HepG2 (cell line): ENCODE results near the gene ZFP92. TPM values are rescaled to one million over a fixed set of nuclear protein-coding genes. Genes with fewer than 3 reads are reported as not detected.

Experiments
- ATAC-seq: fragments of 200-7000 bp; cut with Tn5 transposase; 3 replicates; pipeline ENCODE4 v1.9.1; 2020; ENCODE audit warnings: mild to moderate bottlenecking, moderate library complexity
- BruUV-seq: library from RNA; stranded (reverse); fragments of 400-500 nt; replicated peaks from 2 replicates; lab custom pipeline; 2021; lab: Mats Ljungman, UMichigan
- CTCF ChIA-PET: fragments of 300-600 bp; formaldehyde crosslinking; extraction: SDS; loops from one replicate; lab custom pipeline; 2021; ENCODE audit warnings: low total read pairs, inconsistent platforms, low intra/inter-chr PET ratio; lab: Yijun Ruan, JAX
- POLR2A ChIA-PET: fragments of 350-600 bp; sonication (Branson Sonifier 250); formaldehyde crosslinking; loops from one replicate; lab custom pipeline; 2020; ENCODE audit warnings: antibody characterized with exemption, inconsistent platforms; lab: Yijun Ruan, JAX
- DNase-seq: peaks from one replicate; pipeline ENCODE4 v3.0.0-alpha.2; 2015; ENCODE audit warnings: low spot score
- FAIRE-seq: peaks from 3 replicates; lab custom pipeline; 2011; peaks lifted over from hg19 to GRCh38; lab: Jason Lieb, UNC
- H2AFZ ChIP-seq: one replicate; pipeline ENCODE4 v1.6.1; 2011; ENCODE audit warnings: low read length, inconsistent platforms
- H3K27ac ChIP-seq: fragments of 300-600 bp; 3 replicates; pipeline ENCODE4 v1.8.0; 2011; ENCODE audit warnings: mixed run types, mild to moderate bottlenecking, mixed read lengths, low read length, inconsistent platforms; ENCODE audit not compliant: insufficient read depth; ENCODE audit errors: extremely low read length
- H3K27me3 ChIP-seq, 2 experiments: fragments of 200-600 bp in 1 of 2; 2 replicates in 1 of 2; 3 replicates in 1 of 2; pipeline versions ENCODE4 v1.6.0 to v1.8.0; 2011; ENCODE audit warnings: low read length in 2 of 2, mild to moderate bottlenecking in 2 of 2, moderate library complexity in 2 of 2, inconsistent platforms in 1 of 2; ENCODE audit not compliant: insufficient read depth in 2 of 2, control insufficient read depth in 1 of 2
- H3K36me3 ChIP-seq, 2 experiments: fragments of 200-600 bp in 1 of 2; replicated peaks in 1 of 2; 2 replicates in 1 of 2; 3 replicates in 1 of 2; pipeline versions ENCODE4 v1.5.1 to v1.8.0; 2011; ENCODE audit warnings: low read length in 2 of 2, inconsistent platforms in 1 of 2; ENCODE audit not compliant: insufficient read depth in 2 of 2, control insufficient read depth in 1 of 2
- H3K4me1 ChIP-seq: 2 replicates; pipeline ENCODE4 v1.5.1; 2012; ENCODE audit warnings: low read length, inconsistent platforms; ENCODE audit not compliant: insufficient read depth
- H3K4me2 ChIP-seq: 2 replicates; pipeline ENCODE4 v1.6.0; 2011; ENCODE audit warnings: low read depth, low read length, inconsistent platforms
- H3K4me3 ChIP-seq, 3 experiments: fragments of 200-600 bp in 1 of 3; sonication (generic), shearing (Covaris generic) in 1 of 3; replicated peaks in 1 of 3; 2 replicates each; pipeline ENCODE4 v1.5.1; 2011 to 2016; ENCODE audit warnings: low read length in 3 of 3, inconsistent platforms in 2 of 3, low read depth in 2 of 3, mild to moderate bottlenecking in 2 of 3, control low read depth in 1 of 3, mixed read lengths in 1 of 3; ENCODE audit not compliant: insufficient read depth in 1 of 3
- H3K79me2 ChIP-seq: one replicate; pipeline ENCODE4 v1.6.1; 2011; ENCODE audit warnings: low read length, inconsistent platforms; ENCODE audit not compliant: insufficient read depth
- H3K9ac ChIP-seq: 2 replicates; pipeline ENCODE4 v1.6.0; 2011; ENCODE audit warnings: mild to moderate bottlenecking, low read depth, low read length, inconsistent platforms; ENCODE audit not compliant: insufficient read depth
- H3K9me3 ChIP-seq: 2 replicates; pipeline ENCODE4 v1.5.1; 2012; ENCODE audit warnings: mild to moderate bottlenecking, low read length
- H4K20me1 ChIP-seq: 2 replicates; pipeline ENCODE4 v1.6.0; 2011; ENCODE audit warnings: inconsistent platforms, mild to moderate bottlenecking, low read length, moderate library complexity; ENCODE audit not compliant: insufficient read depth
- CAMTA2 ChIP-seq: sonication (generic); formaldehyde crosslinking; IDR thresholded peaks from 2 replicates; pipeline ENCODE4 v1.4.0; 2020; ENCODE audit warnings: mild to moderate bottlenecking, missing genetic modification reagents, borderline replicate concordance
- FOSL2 ChIP-seq: sonication (generic); formaldehyde crosslinking; IDR thresholded peaks from 2 replicates; pipeline ENCODE4 v1.4.0; 2020; ENCODE audit warnings: missing genetic modification reagents
- GABPA ChIP-seq, 2 experiments: IDR thresholded peaks; 2 replicates each; pipeline ENCODE4 v1.6.1; 2011 to 2016; ENCODE audit warnings: low read depth in 2 of 2, low read length in 1 of 2, missing biosample characterization in 1 of 2, missing genetic modification characterization in 1 of 2
- KLF12 ChIP-seq: sonication (generic); formaldehyde crosslinking; IDR thresholded peaks from 2 replicates; pipeline ENCODE4 v1.4.0; 2020; ENCODE audit warnings: missing genetic modification reagents, borderline replicate concordance
- KMT2A ChIP-seq: sonication (generic); formaldehyde crosslinking; IDR thresholded peaks from 2 replicates; pipeline ENCODE4 v1.4.0; 2020; ENCODE audit warnings: missing genetic modification reagents
- PBX2 ChIP-seq: IDR thresholded peaks from 2 replicates; pipeline ENCODE4 v1.6.1; 2016; ENCODE audit warnings: control low read depth
- ZBTB46 ChIP-seq: sonication (generic); formaldehyde crosslinking; IDR thresholded peaks from 2 replicates; pipeline ENCODE4 v1.4.0; 2020; ENCODE audit warnings: mild to moderate bottlenecking, missing genetic modification reagents, borderline replicate concordance
- ZNF343 ChIP-seq: sonication (generic); formaldehyde crosslinking; IDR thresholded peaks from 2 replicates; pipeline ENCODE4 v1.4.0; 2020; ENCODE audit warnings: mild to moderate bottlenecking, missing genetic modification reagents
- ZNF510 ChIP-seq: sonication (generic); formaldehyde crosslinking; IDR thresholded peaks from 2 replicates; pipeline ENCODE4 v1.4.0; 2020; ENCODE audit warnings: low read depth, mild to moderate bottlenecking, missing genetic modification reagents
- ZNF776 ChIP-seq: sonication (generic); formaldehyde crosslinking; IDR thresholded peaks from 2 replicates; pipeline ENCODE4 v1.4.0; 2020; ENCODE audit warnings: mild to moderate bottlenecking, missing genetic modification reagents
- ZNF788 ChIP-seq: sonication (generic); formaldehyde crosslinking; IDR thresholded peaks from 2 replicates; pipeline ENCODE4 v1.5.0; 2020; ENCODE audit warnings: mild to moderate bottlenecking, missing genetic modification reagents, borderline replicate concordance
- ZNF839 ChIP-seq: sonication (generic); formaldehyde crosslinking; IDR thresholded peaks from 2 replicates; pipeline ENCODE4 v1.4.0; 2020; ENCODE audit warnings: missing genetic modification reagents, mild to moderate bottlenecking, borderline replicate concordance
- ZSCAN20 ChIP-seq: sonication (generic); formaldehyde crosslinking; IDR thresholded peaks from 2 replicates; pipeline ENCODE4 v1.4.0; 2020; ENCODE audit warnings: missing genetic modification reagents, mild to moderate bottlenecking, borderline replicate concordance
- WGBS: methylation state at CpG from one replicate; pipeline ENCODE4 v1.1.6; 2017; ENCODE audit warnings: low lambda C conversion rate; 5-methylcytosine and 5-hydroxymethylcytosine counted together
- in situ Hi-C: cut with HindIII; loops from 2 replicates; pipeline ENCODE4 v1.10.0; 2017; ENCODE audit warnings: low pct_unique_long_range_greater_than_20kb; ENCODE audit not compliant: extremely low pct_ligation_motif_present
- intact Hi-C: fragments of 100-400 bp; cut with micrococcal nuclease; formaldehyde crosslinking; loops from one replicate; pipeline ENCODE4 v1.10.0; 2022; ENCODE audit not compliant: unreplicated experiment
- polyA plus RNA-seq, 8 experiments: library from polyadenylated mRNA; depleted of rRNA in 3 of 8; stranded (reverse) in 7 of 8; unstranded in 1 of 8; fragments of >200 nt; fragmentation: Illumina TruSeq in 4 of 8; extraction: Trizol in 4 of 8; gene quantifications; 2 replicates each; pipeline versions ENCODE4 v1.2.1 to v1.2.3, GENCODE V29; 2011 to 2016; ENCODE audit warnings: low read depth in 4 of 8, missing spikeins in 1 of 8, mixed read lengths in 1 of 8; ENCODE audit not compliant: insufficient read depth in 1 of 8
- total RNA-seq, 5 experiments: library from RNA; depleted of rRNA; stranded (reverse); fragments of >200 nt; fragmentation: Illumina TruSeq; extraction: Trizol; gene quantifications; 2 replicates each; pipeline ENCODE4 v1.2.3, GENCODE V29; 2016; ENCODE audit warnings: low read depth in 1 of 5
- TF ChIP-seq, protein P1 (sequence below): sonication (generic); formaldehyde crosslinking; IDR thresholded peaks from 2 replicates; pipeline ENCODE4 v1.9.0; 2022; ENCODE audit warnings: missing genetic modification reagents, mild to moderate bottlenecking, borderline replicate concordance
- TF ChIP-seq, protein P2 (sequence below): IDR thresholded peaks from 2 replicates; pipeline ENCODE4 v1.6.1; 2016; ENCODE audit warnings: missing compliant biosample characterization, missing genetic modification reagents, borderline replicate concordance
- TF ChIP-seq, protein P3 (sequence below): sonication (generic); formaldehyde crosslinking; IDR thresholded peaks from 2 replicates; pipeline ENCODE4 v1.8.1; 2023; ENCODE audit warnings: mild to moderate bottlenecking, moderate library complexity, missing genetic modification reagents
- TF ChIP-seq, protein P4 (sequence below): sonication (generic); formaldehyde crosslinking; IDR thresholded peaks from 2 replicates; pipeline ENCODE4 v1.4.0; 2020; ENCODE audit warnings: missing genetic modification reagents

The ZFP92 gene
- total and polyA plus RNA-seq, 2 of the 13 experiments (the other 11 are each of a cell fraction or from before 2014, with no cell fraction given), result 0.02 TPM; not detected in 1

- no peaks in the 10 kb centered on the region for H3K36me3 ChIP-seq
- intact Hi-C loops, result no loop called here
- no TSS peak for BruUV-seq
- H3K4me1 ChIP-seq, result no peaks in the 10 kb centered on the region
- no peak overlapping the region for H3K27ac ChIP-seq
- POLR2A ChIA-PET, result no interaction called here
- no peaks in the 10 kb centered on the region for H3K27me3 ChIP-seq
- H3K9ac ChIP-seq, result no peak overlapping the region
- no peak for FAIRE-seq
- no peak overlapping the region for H2AFZ ChIP-seq
- CTCF ChIA-PET, result no interaction called here
- WGBS, result 25% methylated on average over 4 of the region's 4 CpGs
- no peaks in the 10 kb centered on the region for H3K9me3 ChIP-seq
- in situ Hi-C loops, result no loop called here
- no peak for DNase-seq
- H3K79me2 ChIP-seq, result no peaks in the 10 kb centered on the region
- no peak overlapping the region for H3K4me3 ChIP-seq
- H4K20me1 ChIP-seq, result no peaks in the 10 kb centered on the region
- H3K4me2 ChIP-seq, result no peak overlapping the region
- ATAC-seq, result no peak
- TF ChIP-seq, protein P1, sequence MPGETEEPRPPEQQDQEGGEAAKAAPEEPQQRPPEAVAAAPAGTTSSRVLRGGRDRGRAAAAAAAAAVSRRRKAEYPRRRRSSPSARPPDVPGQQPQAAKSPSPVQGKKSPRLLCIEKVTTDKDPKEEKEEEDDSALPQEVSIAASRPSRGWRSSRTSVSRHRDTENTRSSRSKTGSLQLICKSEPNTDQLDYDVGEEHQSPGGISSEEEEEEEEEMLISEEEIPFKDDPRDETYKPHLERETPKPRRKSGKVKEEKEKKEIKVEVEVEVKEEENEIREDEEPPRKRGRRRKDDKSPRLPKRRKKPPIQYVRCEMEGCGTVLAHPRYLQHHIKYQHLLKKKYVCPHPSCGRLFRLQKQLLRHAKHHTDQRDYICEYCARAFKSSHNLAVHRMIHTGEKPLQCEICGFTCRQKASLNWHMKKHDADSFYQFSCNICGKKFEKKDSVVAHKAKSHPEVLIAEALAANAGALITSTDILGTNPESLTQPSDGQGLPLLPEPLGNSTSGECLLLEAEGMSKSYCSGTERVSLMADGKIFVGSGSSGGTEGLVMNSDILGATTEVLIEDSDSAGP, result no peak
- TF ChIP-seq ZNF343 (CRISPR knock-in tag), result no peak
- no peak for TF ChIP-seq ZBTB46 (CRISPR knock-in tag)
- TF ChIP-seq, protein P2, sequence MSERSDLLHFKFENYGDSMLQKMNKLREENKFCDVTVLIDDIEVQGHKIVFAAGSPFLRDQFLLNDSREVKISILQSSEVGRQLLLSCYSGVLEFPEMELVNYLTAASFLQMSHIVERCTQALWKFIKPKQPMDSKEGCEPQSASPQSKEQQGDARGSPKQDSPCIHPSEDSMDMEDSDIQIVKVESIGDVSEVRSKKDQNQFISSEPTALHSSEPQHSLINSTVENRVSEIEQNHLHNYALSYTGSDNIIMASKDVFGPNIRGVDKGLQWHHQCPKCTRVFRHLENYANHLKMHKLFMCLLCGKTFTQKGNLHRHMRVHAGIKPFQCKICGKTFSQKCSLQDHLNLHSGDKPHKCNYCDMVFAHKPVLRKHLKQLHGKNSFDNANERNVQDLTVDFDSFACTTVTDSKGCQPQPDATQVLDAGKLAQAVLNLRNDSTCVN (CRISPR knock-in tag), result no peak
- TF ChIP-seq GABPA (IDR thresholded peaks at IDR 0.05; ENCODE audit: low read depth, low read length), result no peak
- no peak for TF ChIP-seq GABPA (CRISPR knock-in tag; IDR thresholded peaks at IDR 0.05; ENCODE audit: low read depth)
- TF ChIP-seq ZNF839 (CRISPR knock-in tag), result no peak
- TF ChIP-seq, protein P3, sequence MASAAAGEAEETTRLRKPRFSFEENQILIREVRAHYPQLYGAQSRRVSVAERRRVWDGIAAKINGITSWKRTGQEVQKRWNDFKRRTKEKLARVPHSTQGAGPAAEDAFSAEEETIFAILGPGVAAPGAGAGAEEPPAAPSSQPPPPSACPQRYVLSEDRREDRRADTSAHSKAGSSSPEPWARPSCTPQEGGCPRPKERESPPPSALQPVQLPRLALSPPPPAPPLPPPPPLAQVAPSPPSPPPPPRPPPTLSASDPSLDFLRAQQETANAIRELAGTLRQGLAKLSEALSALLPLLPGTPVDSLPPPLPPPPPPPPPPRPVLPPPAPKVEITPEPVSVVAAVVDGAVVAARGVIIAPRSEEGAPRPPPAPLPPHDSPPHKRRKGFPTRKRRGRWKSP (CRISPR knock-in tag), result no peak
- no peak for TF ChIP-seq FOSL2
- TF ChIP-seq ZNF776, result no peak
- TF ChIP-seq KLF12, result no peak
- no peak for TF ChIP-seq KMT2A (CRISPR knock-in tag)
- no peak for TF ChIP-seq ZNF788 (CRISPR knock-in tag)
- no peak for TF ChIP-seq ZNF510 (CRISPR knock-in tag)
- TF ChIP-seq CAMTA2 (CRISPR knock-in tag), result no peak
- no peak for TF ChIP-seq PBX2
- TF ChIP-seq, protein P4, sequence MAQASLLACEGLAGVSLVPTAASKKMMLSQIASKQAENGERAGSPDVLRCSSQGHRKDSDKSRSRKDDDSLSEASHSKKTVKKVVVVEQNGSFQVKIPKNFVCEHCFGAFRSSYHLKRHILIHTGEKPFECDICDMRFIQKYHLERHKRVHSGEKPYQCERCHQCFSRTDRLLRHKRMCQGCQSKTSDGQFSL (CRISPR knock-in tag), result no peak
- TF ChIP-seq ZSCAN20 (CRISPR knock-in tag), result no peak
Measured at GRCh38 chrX:153365670-153366069, 45.6 kb upstream of the ZFP92 start.
